Fibroblast of gingiva (primary cell): ENCODE data around the gene PHLDB1.
"Not testable (repeated sequence)": the region's sequence is repeated elsewhere in the genome, so short reads cannot be mapped to it uniquely, and the experiment has no call there.

Experiments
- DNase-seq: peaks from one replicate; pipeline ENCODE4 v3.0.0-alpha.2; 2011; ENCODE audit warnings: low read depth

The PHLDB1 gene

DNA sequence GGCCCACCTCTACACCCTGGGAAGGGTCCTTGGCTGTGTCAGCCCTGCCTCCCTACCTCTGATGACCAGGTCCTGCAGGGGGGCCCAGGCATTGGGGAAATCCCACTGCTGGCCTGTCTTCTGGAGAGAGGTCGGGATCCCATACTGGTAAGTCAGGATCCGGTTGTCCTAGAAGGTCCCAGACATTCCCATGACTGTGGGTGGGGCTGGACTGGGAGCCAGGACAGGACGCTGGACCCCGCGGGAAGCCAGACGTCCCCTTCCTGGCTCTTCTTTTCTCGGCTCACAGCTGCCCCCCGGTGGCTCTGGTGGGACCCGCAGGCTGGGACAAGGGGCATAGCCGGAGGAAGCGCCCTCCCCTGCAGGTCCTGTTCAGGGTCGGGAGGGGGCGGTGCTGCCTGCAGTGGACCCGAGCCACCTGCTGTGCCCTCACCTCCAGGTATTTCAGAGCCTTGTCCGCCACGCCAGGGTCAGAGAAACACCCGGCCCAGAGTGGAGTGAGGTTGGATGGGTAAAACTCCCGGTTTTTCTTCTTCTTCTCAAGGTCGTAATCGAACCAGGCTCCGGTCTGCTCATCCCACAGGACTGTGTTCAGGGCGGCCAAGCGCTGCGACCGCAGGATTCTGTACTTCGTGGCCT is 52.0 kb downstream of the PHLDB1 start:
- DNase-seq: peak; percentile 70

DNA sequence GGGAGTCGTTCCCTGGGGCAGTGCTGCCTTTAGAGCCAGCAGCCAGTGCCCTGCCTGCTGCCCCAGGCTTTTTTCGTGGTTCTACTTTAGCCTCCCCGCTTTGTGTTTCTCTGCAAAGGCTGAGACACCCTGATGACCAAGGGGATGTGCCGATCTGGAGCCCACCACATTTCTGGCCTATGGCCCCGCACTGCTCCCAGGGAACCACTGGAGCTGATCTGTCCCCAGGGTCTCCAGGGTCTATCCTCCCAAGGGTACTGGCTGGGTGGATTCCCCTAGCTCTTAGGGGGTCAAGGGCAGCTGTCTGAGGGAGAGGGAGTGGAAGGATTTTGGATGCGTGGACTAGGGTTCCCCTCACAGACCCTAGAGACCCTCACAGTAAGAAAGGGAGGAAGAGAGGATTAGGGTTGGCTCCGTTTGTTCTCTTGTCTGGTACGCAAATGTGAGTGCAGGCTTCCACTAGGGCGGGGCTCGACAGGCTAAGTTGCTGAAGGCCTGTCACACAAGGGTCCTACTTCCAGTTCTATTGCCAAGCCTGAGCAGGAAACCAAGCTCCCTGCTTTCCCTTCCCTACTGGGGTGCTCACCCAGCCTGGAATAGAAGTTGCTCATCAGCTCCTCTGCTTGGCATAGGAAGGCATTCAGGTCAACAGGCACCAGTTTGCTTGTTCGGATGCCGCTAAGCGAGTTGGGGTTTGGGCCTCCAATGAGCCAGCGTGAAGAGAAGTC is 52.7 kb downstream of the PHLDB1 start:
- no peak for DNase-seq

DNA sequence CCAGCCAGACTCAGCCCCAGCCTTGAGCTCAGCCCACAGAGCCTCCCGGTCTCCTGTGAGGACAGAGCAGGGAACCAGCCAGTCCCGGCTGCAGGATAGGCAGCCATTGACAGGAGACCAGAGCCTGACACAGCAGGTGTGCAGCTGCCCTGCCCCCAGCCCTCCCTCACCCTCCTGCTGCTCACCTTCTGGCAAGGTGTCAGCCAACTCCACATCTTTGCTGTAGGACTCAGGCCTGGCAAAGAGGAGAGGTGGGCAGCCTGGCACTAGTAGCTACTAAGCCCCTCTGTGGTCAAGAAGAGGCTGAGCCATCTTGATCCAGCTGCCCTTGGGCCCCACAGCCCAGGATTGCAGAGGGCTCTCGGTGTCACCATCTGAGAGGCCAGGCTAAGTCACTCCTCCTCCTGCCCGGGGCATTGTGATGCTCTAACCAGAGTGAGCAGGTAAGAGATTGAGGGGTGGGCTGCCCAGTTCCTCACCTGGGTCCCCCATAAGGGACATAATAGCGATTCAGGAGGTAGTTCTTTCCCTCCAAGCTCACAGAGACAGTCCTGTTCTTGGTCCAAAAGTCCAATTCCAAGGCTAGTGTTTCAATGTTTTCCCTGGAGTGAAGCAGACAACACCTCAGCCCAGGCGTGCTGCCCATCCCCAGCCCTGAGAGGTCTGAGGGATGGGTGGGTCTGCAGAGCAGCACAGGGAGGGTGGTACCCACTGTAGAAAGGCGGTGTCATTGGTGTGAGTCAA is 53.4 kb downstream of the PHLDB1 start:
- no peak for DNase-seq

DNA sequence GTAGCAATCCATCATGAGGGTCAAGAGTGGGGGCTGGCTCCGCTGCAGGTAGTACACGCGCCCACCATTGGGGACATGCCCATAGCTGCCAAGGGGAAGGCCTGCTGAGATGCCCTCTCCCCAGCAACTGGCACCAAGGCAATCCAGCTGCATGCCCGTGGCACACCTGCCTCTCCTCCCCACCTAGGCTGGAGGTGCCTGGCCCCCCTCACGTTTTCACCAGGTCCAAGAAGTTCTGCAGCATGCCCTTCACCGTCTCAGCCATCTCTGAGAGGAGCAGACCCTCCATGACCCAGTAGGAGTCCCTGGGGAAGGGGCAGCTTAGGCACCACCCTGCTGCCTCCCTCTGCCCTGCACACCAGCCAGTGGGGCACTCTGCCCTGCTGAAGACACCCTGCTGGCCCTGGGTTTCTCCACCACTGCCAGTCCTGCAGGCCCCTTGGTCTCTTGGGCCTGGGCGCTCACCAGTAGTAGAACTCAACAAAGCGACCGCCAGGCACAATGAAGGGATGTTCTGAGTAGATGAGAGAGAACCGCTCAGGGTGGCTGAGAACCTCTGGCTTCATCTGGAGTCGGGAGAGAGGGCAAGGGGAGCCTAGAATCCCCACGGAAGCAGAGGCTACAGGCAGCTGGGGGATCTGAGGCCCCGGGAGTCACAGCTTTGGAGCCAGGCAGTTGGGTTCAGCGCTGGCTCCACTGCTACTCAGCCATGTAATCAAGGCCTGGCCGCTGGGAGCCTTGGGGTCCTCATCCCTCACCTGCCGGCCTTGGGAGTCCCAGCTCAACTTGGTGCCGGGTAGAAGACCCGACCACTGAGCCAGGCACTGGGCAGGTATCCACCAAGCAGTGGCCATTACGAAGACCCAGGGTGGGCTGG is 54.2 kb downstream of the PHLDB1 start:
- DNase-seq: no peak

DNA sequence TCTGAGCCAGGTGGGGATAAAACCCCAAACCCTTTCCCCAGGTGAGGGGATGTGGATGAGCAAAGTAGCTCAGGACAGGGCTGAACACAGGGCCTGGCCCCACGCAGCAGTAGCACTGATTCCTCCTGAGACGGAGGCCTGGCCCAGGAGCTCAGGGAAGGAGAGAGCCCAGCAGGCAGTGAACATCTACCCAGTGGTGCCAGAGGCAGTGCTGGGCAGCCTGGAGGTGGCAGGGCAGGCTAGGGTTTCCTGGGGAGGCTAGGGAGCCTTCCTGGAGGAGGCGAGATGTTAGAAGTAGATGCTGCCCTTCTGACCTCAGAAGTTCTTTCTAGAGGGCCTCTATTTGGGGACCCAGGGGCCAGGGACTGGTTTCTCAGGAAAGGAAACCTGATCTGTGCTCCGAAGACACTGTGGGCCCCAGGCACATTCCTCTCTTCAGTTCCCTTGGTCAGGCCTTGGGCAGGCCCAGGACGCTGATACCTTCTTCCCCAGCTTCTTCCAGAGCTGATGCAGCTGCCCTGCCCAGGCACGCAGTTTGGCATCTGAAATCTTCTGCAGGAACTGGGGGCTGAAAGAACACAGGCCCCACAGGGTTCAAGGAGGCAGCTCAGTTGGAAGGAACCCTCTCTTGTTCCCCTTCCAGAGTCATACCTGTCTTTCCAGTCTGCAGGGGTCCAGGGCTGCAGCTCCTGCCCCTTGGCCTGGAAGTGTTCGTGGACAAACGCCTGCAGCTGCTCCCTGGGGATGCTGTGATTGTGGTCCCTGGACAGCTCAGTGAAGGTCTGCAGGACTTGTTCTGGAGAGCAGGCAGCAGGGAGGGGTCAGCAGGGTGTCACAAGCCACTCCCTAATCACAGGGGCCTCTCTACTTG is 55.2 kb downstream of the PHLDB1 start:
- DNase-seq: no peak

DNA sequence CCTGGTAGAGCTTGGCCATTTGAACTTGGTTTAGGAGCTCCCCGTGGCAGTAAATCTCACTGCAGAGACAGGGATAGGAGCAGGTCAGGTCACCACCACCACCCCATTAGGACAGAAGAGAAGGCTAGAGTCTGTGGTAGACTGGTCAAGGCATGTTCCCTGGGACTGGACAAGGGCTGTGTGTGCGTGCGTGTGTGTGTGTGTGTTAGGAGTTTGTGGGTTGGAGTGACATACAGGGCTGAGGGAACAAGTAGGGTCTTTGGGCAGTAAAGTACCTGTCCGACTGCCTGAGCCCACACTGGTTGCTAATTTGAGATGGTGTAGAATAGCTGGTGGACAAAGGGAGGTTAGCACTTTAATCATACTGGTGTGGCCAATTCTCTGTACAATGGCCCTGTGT is 56.0 kb downstream of the PHLDB1 start:
- no peak for DNase-seq

DNA sequence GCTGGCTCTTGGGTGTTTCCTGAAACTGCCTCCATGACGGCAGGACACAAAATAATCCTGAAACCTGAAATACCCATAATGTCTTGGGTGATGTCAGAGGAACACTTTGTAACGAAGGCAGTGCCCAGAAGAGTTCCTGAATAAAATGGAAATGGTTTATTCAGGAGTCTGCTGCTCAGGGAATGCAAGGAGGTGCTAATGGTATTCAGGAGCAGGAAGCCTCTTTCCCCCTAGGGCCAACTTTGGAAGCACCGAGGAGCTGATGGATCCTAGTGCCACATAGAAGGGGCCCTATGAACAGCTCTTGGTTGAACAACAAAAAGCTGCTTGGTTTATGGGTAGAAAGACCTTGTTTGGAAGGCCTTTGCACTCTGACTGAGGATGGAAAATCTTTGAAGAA is 56.5 kb downstream of the PHLDB1 start:
- DNase-seq: no peak

DNA sequence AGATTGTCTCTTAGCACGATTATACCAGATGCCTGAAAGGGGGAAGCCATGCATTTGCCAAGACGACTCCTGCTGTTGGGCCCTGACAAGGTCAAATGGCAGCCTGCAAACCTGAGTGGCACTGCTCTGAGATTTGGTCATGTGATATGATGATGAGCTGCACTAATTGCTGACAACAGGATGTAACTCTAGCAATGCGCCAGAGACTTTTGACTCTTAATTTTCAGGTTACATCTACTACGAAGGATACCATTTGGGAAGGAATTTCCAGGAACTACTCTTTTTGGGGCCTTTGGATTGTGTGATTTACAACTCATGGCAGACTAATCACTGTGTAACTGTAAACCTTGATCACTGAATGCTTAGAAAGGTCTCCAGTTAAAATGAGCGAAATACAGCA is 59.0 kb downstream of the PHLDB1 start:
- no peak for DNase-seq

DNA sequence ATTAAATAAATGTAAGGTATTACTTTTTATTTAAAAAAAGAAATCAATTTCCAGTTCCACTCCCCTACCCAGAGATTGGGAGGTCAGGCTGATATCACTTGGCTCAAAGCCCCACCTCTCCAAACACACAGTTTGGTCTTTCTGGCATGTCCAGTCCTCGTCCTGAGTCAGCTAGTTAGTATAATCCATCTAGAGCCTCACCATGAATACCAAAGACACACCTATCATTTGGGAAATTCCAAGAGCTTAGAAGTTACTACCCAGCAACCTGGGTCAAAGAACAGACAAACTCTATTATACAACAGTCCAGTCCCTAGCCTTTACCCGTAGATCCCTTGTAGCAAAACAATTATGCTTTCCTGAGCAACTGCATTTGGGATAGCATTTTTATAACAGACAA is 62.6 kb downstream of the PHLDB1 start:
- no peak for DNase-seq

DNA sequence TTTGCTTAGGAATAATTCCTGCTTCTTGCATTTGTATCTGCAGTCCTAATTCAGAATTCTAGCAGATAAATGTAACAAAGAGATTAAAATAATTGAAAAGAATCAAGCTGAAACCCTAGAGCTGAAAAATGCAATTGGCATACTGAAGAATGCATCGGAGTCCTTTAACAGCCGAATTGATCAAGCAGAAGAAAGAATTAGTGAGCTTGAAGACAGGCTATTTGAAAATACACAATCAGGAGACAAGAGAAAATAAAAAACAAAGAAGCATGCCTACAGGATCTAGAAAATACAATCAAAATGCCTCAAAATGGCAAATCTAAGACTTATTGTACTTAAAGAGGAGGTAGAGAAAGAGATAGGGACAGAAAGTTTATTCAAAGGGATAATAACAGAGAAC is 63.8 kb downstream of the PHLDB1 start:
- DNase-seq: no peak

DNA sequence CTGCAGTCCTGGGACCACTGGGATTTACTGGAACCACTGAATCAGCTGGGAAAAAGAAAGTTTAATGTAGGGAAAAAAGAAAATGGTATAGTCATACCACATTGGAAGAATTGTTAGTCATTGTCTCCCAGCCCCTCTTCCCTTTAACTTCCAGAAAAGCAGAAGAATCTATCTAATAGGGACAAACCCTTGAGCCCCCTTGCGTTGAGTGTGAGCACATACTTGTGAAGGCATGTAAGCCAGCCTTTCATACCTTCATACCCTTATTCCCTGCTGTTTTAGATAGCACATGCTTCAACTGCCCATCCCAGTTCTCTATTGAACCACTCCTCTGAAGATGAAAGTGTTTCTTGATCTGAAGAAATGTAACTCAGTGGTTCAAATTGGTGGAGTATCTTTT is 65.4 kb downstream of the PHLDB1 start:
- no peak for DNase-seq

DNA sequence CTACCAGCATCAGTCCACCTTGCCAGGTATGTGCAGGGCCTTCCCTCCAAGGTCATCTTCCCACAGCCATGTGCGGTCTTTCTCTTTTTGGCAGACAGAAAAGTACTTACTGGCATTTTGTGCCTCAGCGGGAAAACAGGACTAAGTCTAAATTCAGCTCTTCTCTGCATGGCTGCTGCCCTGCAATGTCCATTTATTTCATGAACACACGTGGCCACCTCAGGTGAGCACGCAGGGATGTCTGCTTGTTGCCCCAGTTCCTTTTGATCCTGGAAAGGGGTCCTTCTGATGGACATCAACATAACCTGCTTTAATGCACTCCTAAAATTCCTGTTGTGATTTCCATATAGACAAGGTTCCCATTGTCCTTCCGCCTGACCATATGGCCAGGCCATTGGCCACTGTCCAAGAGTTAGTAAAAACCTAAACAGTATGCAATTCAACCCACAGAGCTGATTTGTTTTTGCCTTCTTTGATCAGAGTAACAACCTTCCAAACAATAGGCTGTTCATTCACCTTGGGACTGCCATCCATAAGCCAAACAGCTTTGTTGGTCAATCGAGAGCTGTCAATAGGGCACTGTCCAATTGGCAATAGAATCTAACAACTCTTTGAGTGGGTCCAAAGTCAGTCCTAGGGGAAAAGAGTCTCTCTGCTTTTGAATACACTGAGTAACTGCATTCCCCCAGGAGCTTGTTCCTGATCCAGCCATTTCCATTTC is 66.1 kb downstream of the PHLDB1 start:
- DNase-seq: no peak

DNA sequence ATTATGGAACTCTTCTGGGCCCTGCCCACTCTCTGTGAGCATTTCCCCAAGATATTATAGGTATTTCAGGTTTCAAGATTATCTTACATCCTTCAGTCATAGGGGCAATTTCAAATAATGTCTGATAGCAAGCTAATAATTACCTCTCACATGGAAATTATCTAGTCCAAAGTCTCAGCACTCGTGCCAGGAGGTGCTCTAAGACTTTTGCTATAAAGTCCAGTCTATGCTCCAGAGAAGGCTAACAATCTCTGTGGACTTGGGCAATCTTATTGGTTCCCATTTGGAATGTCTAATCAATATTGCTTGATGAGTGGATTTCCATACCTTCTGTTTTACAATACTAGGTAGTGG is 66.6 kb downstream of the PHLDB1 start:
- DNase-seq: no peak

DNA sequence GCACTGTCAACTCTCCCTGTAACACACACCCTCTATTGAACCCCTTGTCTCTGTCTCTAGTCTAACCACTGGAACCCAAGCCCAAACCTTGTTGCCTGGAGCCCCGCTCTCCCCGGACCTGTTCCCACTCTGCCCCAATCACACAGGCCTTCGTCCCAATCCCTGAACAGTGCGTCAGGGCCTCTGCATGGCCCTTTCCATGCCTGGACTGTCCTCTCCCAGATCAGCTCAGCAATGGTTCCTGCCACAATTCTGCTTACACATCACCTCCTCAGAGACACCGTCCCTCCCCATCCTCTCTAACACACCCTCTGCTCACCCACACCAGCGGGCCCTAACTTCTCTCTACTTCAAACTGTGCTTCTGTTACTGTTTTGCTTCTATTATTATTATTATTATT is 70.6 kb downstream of the PHLDB1 start:
- DNase-seq: no peak

DNA sequence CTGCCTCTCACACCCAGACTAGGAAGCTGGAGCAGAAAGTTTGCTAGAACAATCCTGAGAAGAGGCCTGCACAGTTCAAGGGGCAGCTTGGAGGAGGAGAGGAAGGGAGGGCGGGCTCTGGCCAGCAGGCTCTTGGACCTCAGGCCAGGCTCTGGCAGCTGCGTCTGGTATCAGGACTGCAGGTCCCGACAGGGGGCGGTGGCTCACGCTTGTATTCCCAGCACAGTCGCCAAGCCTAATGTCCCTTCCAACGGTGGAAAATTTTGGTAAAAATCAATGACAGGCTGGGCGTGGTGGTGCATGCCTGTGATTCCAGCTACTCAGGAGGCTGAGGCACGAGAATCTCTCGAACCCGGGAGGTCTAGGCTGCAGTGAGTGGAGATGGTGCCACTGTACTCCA is 71.5 kb downstream of the PHLDB1 start:
- not testable (repeated sequence) for DNase-seq

DNA sequence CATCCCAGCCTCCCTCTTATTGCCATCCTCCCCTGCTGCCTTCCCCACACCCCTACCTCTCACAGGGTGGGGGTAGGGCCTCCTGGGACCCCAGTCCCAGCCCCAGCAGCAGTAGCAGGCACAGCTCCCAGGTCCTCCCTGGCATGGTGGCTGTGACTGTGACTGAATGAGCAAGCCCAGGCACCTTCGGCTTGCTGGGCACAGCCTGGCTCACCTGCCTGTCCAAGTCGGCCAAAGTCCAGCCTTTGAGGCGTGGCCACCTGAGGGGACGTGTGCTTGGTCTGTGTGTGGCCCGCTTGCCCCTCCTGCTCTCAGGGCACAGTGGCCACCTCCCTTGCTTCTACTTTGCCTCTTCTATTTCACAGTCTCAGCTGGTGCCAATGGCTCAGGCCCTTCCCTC is 72.1 kb downstream of the PHLDB1 start, which contains the start of gene TREH:
TSS of gene TREH (minus strand) at position 168 of the 400 bp plus-strand sequence. CDS start at position 145, 23 bp downstream.
- DNase-seq: no peak

DNA sequence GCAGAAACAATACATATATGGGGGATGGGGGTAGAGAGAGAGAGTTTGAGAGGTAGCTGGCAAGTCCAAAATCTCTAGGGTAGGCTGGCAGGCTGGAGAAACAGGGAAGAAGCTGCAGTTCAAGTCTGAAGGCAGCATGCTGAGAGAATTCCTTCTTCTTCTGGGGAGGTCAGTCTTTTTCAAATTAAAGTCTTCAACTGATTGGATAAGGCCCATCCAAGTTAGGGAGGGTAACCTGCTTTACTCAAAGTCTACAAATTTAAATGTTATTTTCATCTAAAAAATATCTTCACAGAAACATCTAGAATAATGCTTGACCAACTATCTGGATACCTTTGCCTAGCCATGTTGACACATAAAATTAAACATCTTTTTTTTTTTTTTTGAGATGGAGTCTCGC is 75.0 kb downstream of the PHLDB1 start:
- DNase-seq: no peak

DNA sequence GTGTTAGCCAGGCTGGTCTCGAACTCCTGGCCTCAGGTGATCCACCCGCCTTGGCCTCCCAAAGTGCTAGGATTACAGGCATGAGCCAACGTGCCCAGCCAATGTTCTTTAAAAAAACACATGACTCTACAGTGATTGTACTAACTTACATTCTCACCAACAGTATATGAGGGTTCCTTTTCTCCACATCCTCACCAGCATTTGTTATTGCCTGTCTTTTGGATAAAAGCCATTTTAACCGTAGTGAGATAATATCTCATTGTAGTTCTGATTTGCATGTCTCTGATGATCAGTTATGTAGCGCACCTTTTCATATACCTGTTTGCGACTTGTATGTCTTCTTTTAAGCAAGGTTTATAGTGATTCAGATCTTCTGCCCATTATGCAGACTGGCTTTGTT is 75.5 kb downstream of the PHLDB1 start:
- DNase-seq: not testable (repeated sequence)

DNA sequence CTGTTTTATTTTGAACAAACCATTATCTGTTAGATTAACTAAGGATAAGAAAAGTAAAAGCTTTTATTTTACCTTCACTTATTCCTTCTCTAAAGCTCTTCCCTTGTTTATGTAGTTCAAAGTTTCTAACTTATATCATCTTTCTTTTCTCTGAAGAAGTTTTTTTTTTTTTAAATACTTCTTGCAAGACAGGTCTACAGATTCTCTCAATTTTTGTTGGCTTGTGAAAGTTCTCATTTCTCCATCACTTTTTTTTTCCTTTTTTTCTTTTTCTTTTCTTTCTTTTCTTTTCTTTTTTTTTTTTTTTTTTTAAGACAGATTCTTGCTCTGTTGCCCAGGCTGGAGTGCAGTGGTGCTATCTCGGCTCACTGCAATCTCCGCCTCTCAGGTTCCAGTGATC is 76.8 kb downstream of the PHLDB1 start:
- no peak for DNase-seq

DNA sequence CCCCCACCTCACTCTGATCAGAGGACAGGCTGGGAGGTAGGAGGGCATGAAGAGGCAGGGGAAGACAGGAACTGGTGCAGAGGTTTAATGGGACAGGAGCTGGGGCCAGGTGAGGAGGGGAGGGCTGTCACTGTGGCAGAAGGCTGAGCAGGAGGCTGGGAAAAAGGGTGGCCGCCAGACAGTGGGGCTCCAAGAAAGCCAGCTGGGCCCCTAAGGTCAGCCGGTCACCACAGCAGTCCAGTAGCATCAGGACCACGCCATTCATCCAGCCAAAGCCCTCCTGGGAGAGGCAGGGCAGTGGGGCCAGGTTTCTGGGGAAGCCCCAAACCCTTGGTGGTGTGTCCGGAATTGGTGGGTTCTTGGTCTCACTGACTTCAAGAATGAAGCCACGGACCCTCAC is 80.5 kb downstream of the PHLDB1 start:
- DNase-seq: no peak

DNA sequence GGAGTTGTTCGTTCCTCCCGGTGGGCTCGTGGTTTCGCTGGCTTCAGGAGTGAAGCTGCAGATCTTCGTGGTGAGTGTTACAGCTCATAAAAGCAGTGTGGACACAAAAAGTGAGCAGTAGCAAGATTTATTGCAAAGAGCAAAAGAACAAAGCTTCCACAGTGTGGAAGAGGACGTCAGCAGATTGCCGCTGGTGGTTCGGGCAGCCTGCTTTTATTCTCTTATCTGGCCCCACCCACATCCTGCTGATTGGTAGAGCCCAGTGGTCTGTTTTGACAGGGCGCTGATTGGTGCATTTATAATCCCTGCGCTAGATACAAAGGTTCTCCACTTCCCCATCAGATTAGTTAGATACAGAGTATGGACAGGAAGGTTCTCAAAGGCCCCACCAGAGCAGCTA is 80.9 kb downstream of the PHLDB1 start:
- DNase-seq: not testable (repeated sequence)
